WTC11 (cell line): ENCODE data around the gene LCP1.

ENCODE experiments used
- CREB1 ChIP-seq: sonication (generic); formaldehyde crosslinking; IDR thresholded peaks from 2 replicates; pipeline ENCODE4 v1.8.0; 2023; ENCODE audit warnings: mild to moderate bottlenecking, missing genetic modification reagents
- ELF4 ChIP-seq: sonication (generic); formaldehyde crosslinking; IDR thresholded peaks from 2 replicates; pipeline ENCODE4 v1.8.1; 2022; ENCODE audit warnings: low read depth, mild to moderate bottlenecking, moderate library complexity, missing genetic modification reagents
- ESRRA ChIP-seq: sonication (generic); formaldehyde crosslinking; IDR thresholded peaks from 2 replicates; pipeline ENCODE4 v1.8.1; 2022; ENCODE audit warnings: mild to moderate bottlenecking, missing genetic modification reagents, borderline replicate concordance
- FOXJ3 ChIP-seq: sonication (generic); formaldehyde crosslinking; IDR thresholded peaks from 2 replicates; pipeline ENCODE4 v1.9.0; 2021; ENCODE audit warnings: missing genetic modification reagents, mild to moderate bottlenecking, borderline replicate concordance
- IRF1 ChIP-seq: sonication (generic); formaldehyde crosslinking; IDR thresholded peaks from 2 replicates; pipeline ENCODE4 v1.8.0; 2023; ENCODE audit warnings: missing genetic modification reagents
- NFE2L1 ChIP-seq: sonication (generic); formaldehyde crosslinking; IDR thresholded peaks from 2 replicates; pipeline ENCODE4 v1.8.1; 2023; ENCODE audit warnings: missing genetic modification reagents
- NFYB ChIP-seq: sonication (generic); formaldehyde crosslinking; conservative IDR thresholded peaks from 2 replicates; pipeline ENCODE4 v1.8.0; 2022; ENCODE audit warnings: low read depth, missing genetic modification reagents
- NR2C2 ChIP-seq: sonication (generic); formaldehyde crosslinking; IDR thresholded peaks from 2 replicates; pipeline ENCODE4 v1.8.0; 2022; ENCODE audit warnings: mild to moderate bottlenecking, missing genetic modification reagents
- TP53 ChIP-seq: sonication (generic); formaldehyde crosslinking; IDR thresholded peaks from 2 replicates; pipeline ENCODE4 v1.8.1; 2023; ENCODE audit warnings: mild to moderate bottlenecking, missing genetic modification reagents
- TF ChIP-seq, protein P1 (sequence below): fragments of 200-600 bp; IDR thresholded peaks from 2 replicates; pipeline ENCODE4 v1.8.0; 2022; ENCODE audit warnings: antibody characterized with exemption
- TF ChIP-seq, protein P2 (sequence below): sonication (generic); formaldehyde crosslinking; IDR thresholded peaks from 2 replicates; pipeline ENCODE4 v1.8.1; 2023; ENCODE audit warnings: mild to moderate bottlenecking, missing genetic modification reagents, moderate library complexity
- TF ChIP-seq, protein P3 (sequence below): sonication (generic); formaldehyde crosslinking; IDR thresholded peaks from 2 replicates; pipeline ENCODE4 v1.8.1; 2022; ENCODE audit warnings: mild to moderate bottlenecking, missing genetic modification reagents, moderate library complexity, borderline replicate concordance
- TF ChIP-seq, protein P4 (sequence below): sonication (generic); formaldehyde crosslinking; IDR thresholded peaks from 2 replicates; pipeline ENCODE4 v1.8.1; 2022; ENCODE audit warnings: low read depth, mild to moderate bottlenecking, moderate library complexity, missing genetic modification reagents, borderline replicate concordance

- TF ChIP-seq NFYB (no peak), NR2C2 (no peak), TP53 (CRISPR knock-in tag) (no peak), FOXJ3 (CRISPR knock-in tag) (no peak), CREB1 (no peak), ELF4 (CRISPR knock-in tag) (no peak), ESRRA (CRISPR knock-in tag) (no peak), IRF1 (CRISPR knock-in tag) (no peak), NFE2L1 (no peak)
- TF ChIP-seq, protein P1, sequence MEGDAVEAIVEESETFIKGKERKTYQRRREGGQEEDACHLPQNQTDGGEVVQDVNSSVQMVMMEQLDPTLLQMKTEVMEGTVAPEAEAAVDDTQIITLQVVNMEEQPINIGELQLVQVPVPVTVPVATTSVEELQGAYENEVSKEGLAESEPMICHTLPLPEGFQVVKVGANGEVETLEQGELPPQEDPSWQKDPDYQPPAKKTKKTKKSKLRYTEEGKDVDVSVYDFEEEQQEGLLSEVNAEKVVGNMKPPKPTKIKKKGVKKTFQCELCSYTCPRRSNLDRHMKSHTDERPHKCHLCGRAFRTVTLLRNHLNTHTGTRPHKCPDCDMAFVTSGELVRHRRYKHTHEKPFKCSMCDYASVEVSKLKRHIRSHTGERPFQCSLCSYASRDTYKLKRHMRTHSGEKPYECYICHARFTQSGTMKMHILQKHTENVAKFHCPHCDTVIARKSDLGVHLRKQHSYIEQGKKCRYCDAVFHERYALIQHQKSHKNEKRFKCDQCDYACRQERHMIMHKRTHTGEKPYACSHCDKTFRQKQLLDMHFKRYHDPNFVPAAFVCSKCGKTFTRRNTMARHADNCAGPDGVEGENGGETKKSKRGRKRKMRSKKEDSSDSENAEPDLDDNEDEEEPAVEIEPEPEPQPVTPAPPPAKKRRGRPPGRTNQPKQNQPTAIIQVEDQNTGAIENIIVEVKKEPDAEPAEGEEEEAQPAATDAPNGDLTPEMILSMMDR, result no peak
- TF ChIP-seq, protein P2, sequence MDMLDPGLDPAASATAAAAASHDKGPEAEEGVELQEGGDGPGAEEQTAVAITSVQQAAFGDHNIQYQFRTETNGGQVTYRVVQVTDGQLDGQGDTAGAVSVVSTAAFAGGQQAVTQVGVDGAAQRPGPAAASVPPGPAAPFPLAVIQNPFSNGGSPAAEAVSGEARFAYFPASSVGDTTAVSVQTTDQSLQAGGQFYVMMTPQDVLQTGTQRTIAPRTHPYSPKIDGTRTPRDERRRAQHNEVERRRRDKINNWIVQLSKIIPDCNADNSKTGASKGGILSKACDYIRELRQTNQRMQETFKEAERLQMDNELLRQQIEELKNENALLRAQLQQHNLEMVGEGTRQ (CRISPR knock-in tag), result no peak
- TF ChIP-seq, protein P3, sequence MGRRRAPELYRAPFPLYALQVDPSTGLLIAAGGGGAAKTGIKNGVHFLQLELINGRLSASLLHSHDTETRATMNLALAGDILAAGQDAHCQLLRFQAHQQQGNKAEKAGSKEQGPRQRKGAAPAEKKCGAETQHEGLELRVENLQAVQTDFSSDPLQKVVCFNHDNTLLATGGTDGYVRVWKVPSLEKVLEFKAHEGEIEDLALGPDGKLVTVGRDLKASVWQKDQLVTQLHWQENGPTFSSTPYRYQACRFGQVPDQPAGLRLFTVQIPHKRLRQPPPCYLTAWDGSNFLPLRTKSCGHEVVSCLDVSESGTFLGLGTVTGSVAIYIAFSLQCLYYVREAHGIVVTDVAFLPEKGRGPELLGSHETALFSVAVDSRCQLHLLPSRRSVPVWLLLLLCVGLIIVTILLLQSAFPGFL, result no peak
- TF ChIP-seq, protein P4, sequence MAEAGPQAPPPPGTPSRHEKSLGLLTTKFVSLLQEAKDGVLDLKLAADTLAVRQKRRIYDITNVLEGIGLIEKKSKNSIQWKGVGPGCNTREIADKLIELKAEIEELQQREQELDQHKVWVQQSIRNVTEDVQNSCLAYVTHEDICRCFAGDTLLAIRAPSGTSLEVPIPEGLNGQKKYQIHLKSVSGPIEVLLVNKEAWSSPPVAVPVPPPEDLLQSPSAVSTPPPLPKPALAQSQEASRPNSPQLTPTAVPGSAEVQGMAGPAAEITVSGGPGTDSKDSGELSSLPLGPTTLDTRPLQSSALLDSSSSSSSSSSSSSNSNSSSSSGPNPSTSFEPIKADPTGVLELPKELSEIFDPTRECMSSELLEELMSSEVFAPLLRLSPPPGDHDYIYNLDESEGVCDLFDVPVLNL (CRISPR knock-in tag), result no peak
Observed at GRCh38 chr13:46085737-46086136, 96.2 kb downstream of the LCP1 start.
